Vagina (tissue), 2 donors: Measurements from ENCODE around the gene ALDH4A1. TPM values are rescaled to one million over a fixed set of nuclear protein-coding genes. Genes with fewer than 3 reads are reported as not detected.
"Not testable (repeated sequence)": the region's sequence is repeated elsewhere in the genome, so short reads cannot be mapped to it uniquely, and the experiment has no call there.

Experiments
- DNase-seq, 2 donors: peaks; one replicate each; pipeline ENCODE4 v3.0.0-alpha.2; 2017; ENCODE audit errors: extremely low spot score in 2 of 2
- H3K27ac ChIP-seq: fragments of 200-600 bp; sonication (generic); one replicate; pipeline ENCODE4 v1.5.1; 2019
- H3K27me3 ChIP-seq: fragments of 200-600 bp; sonication (generic); one replicate; pipeline ENCODE4 v1.5.1; 2019
- H3K36me3 ChIP-seq, 2 donors: fragments of 200-600 bp; sonication (generic); one replicate each; pipeline ENCODE4 v1.5.1; 2017 to 2019
- H3K4me1 ChIP-seq: fragments of 200-600 bp; sonication (generic); one replicate; pipeline ENCODE4 v1.5.1; 2019
- H3K4me3 ChIP-seq, 2 donors: fragments of 200-600 bp; sonication (generic); 1 replicate in 1 of 2; 2 replicates in 1 of 2; pipeline ENCODE4 v1.5.1; 2016 to 2019
- H3K9me3 ChIP-seq: fragments of 200-600 bp; sonication (generic); one replicate; pipeline ENCODE4 v1.5.1; 2019
- CTCF ChIP-seq, 3 experiments: fragments of 450-650 bp in 2 of 3; fragments of 200-600 bp in 1 of 3; sonication (generic) in 1 of 3; IDR thresholded peaks; one replicate each; pipeline ENCODE4 v1.5.1; 2017 to 2019; ENCODE audit warnings: antibody characterized with exemption in 3 of 3, mild to moderate bottlenecking in 2 of 3, moderate library complexity in 2 of 3
- POLR2A ChIP-seq, 2 donors: fragments of 450-650 bp; IDR thresholded peaks; one replicate each; pipeline ENCODE4 v1.6.1; 2017; ENCODE audit warnings: antibody characterized with exemption in 2 of 2, mild to moderate bottlenecking in 2 of 2, moderate library complexity in 2 of 2
- POLR2AphosphoS5 ChIP-seq, 2 donors: sonication (generic); formaldehyde crosslinking; IDR thresholded peaks; one replicate each; pipeline ENCODE4 v1.9.0; 2017; ENCODE audit warnings: antibody characterized with exemption in 2 of 2, mild to moderate bottlenecking in 2 of 2, low read depth in 1 of 2; ENCODE audit not compliant: insufficient read depth in 1 of 2
- intact Hi-C: fragments of 100-400 bp; cut with DNase I; formaldehyde crosslinking; loops from one replicate; pipeline ENCODE4 v1.15.1; 2023
- total RNA-seq: library from RNA; depleted of rRNA; stranded (reverse); fragments of >200 nt; gene quantifications from one replicate; pipeline ENCODE4 v1.2.3, GENCODE V29; 2016

Gene ALDH4A1
- total RNA-seq, 1 donor from 2014 or later: 39.5 TPM

GRCh38 chr1:18852501-18852900 is 49.9 kb downstream of the ALDH4A1 start:
- intact Hi-C loops: no loop called here
- Histone ChIP-seq H3K4me3 (no peak overlapping the region), H3K9me3 (no peaks in the 10 kb centered on the region), H3K27me3 (no peaks in the 10 kb centered on the region), H3K27ac (no peak overlapping the region), H3K36me3 (no peaks in the 10 kb centered on the region), H3K4me1 (no peaks in the 10 kb centered on the region)
- TF ChIP-seq POLR2AphosphoS5 (IDR thresholded peaks at IDR 0.05; ENCODE audit: insufficient read depth in 1 of 2, low read depth in 1 of 2): no peak
- TF ChIP-seq CTCF (IDR thresholded peaks at IDR 0.05): no peak
- TF ChIP-seq POLR2A (IDR thresholded peaks at IDR 0.05): no peak
- no peak for DNase-seq

GRCh38 chr1:18849261-18849711 is 53.1 kb downstream of the ALDH4A1 start:
- no peaks in the 10 kb centered on the region for H3K27me3 ChIP-seq
- intact Hi-C loops: no loop called here

GRCh38 chr1:18847723-18848122 is 54.6 kb downstream of the ALDH4A1 start:
- H3K27ac ChIP-seq, H3K36me3 ChIP-seq, H3K9me3 ChIP-seq, H3K4me3 ChIP-seq, H3K4me1 ChIP-seq, DNase-seq, H3K27me3 ChIP-seq, intact Hi-C loops: not testable (repeated sequence)

More at GRCh38 chr1:18849261-18849711, 53.1 kb downstream of the ALDH4A1 start:
- Histone ChIP-seq H3K36me3 (no peaks in the 10 kb centered on the region), H3K4me3 (no peak overlapping the region), H3K27ac (no peak overlapping the region), H3K9me3 (no peaks in the 10 kb centered on the region), H3K4me1 (no peaks in the 10 kb centered on the region)
- DNase-seq: no peak
- no peak for TF ChIP-seq POLR2AphosphoS5 (IDR thresholded peaks at IDR 0.05; ENCODE audit: insufficient read depth in 1 of 2, low read depth in 1 of 2)
- no peak for TF ChIP-seq POLR2A (IDR thresholded peaks at IDR 0.05)
- TF ChIP-seq CTCF (IDR thresholded peaks at IDR 0.05): no peak

GRCh38 chr1:18840145-18840544 is 62.2 kb downstream of the ALDH4A1 start:
- no peak for DNase-seq
- intact Hi-C loops: no loop called here
- Histone ChIP-seq H3K4me1 (no peaks in the 10 kb centered on the region), H3K36me3 (no peaks in the 10 kb centered on the region), H3K27me3 (no peaks in the 10 kb centered on the region), H3K4me3 (no peak overlapping the region), H3K9me3 (no peaks in the 10 kb centered on the region), H3K27ac (no peak overlapping the region)
- TF ChIP-seq CTCF (IDR thresholded peaks at IDR 0.05) (no peak), POLR2AphosphoS5 (IDR thresholded peaks at IDR 0.05; ENCODE audit: insufficient read depth in 1 of 2, low read depth in 1 of 2) (no peak), POLR2A (IDR thresholded peaks at IDR 0.05) (no peak)

- TF ChIP-seq CTCF (IDR thresholded peaks at IDR 0.05) (no peak), POLR2A (IDR thresholded peaks at IDR 0.05) (no peak), POLR2AphosphoS5 (IDR thresholded peaks at IDR 0.05; ENCODE audit: insufficient read depth in 1 of 2, low read depth in 1 of 2) (no peak)
- H3K36me3 ChIP-seq: no peaks in the 10 kb centered on the region
- no peaks in the 10 kb centered on the region for H3K27me3 ChIP-seq
- H3K4me1 ChIP-seq: no peaks in the 10 kb centered on the region
- H3K27ac ChIP-seq: no peak overlapping the region
- no peaks in the 10 kb centered on the region for H3K9me3 ChIP-seq
- intact Hi-C loops: no loop called here
- DNase-seq: no peak
- H3K4me3 ChIP-seq: no peak overlapping the region
Measured at GRCh38 chr1:18836654-18837053, 65.7 kb downstream of the ALDH4A1 start.

GRCh38 chr1:18832319-18832718 is 70.0 kb downstream of the ALDH4A1 start:
- H3K27me3 ChIP-seq, H3K27ac ChIP-seq, DNase-seq, H3K4me3 ChIP-seq, H3K4me1 ChIP-seq, H3K9me3 ChIP-seq, H3K36me3 ChIP-seq, intact Hi-C loops: not testable (repeated sequence)
